Measurements from ENCODE around the gene PPP1R18. TPM values are rescaled to one million over a fixed set of nuclear protein-coding genes. Genes with fewer than 3 reads are reported as not detected.

Gene PPP1R18
- total and polyA plus RNA-seq, 2 experiments from 2014 or later = 11.3 to 12.0 TPM

DNA sequence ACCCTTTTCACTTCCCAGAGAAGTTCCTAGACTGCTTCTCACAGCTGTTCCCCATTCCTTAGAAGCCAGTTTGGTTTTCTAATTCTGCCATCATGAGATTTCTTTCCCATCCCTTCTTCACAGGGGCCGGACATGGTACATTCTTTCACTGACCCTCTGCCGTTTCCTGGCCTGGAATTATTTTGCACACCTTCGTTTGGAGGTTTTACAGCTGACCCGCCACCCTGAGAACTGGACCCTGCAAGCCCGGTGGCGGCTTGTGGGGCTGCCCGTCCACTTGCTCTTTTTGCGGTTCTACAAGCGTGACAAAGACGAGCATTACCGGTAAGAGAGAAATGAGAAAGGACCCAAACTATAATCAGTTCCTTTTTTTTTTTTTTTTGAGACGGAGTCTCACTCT is 35.3 kb downstream of the PPP1R18 start:
- no peaks in the 10 kb centered on the region for H3K9me3 ChIP-seq (ENCODE audit: low read depth)
- H3K9me2 ChIP-seq (replicated peaks; ENCODE audit: insufficient read depth) = no peaks in the 10 kb centered on the region
- H2AFZ ChIP-seq = no peak overlapping the region
- H4K20me1 ChIP-seq (ENCODE audit: insufficient read depth, poor library complexity, severe bottlenecking) = peaks cover 6% of the 10 kb centered on the region
- H3K79me2 ChIP-seq = peaks cover 25% of the 10 kb centered on the region
- H3K36me3 ChIP-seq (replicated peaks; ENCODE audit: insufficient read depth, low read depth) = no peaks in the 10 kb centered on the region
- no peak for DNase-seq (ENCODE audit: low spot score)
- 97% methylated on average over 12 of the region's 12 CpGs for WGBS (ENCODE audit: low lambda C conversion rate, missing lambda C conversion rate)
- peaks cover 10% of the 10 kb centered on the region for H3K4me1 ChIP-seq (ENCODE audit: insufficient read depth)
- no peaks in the 10 kb centered on the region for H3K27me3 ChIP-seq
- H3K4me3 ChIP-seq = no peak overlapping the region
- TF ChIP-seq EZH2phosphoT487 (IDR thresholded peaks at IDR 0.05; ENCODE audit: low read depth, severe bottlenecking, unreplicated experiment) (no peak), EZH2 (IDR thresholded peaks at IDR 0.05; ENCODE audit: borderline replicate concordance) (no peak), CTCF (IDR thresholded peaks at IDR 0.05; ENCODE audit: poor library complexity) (no peak)
- H3K4me2 ChIP-seq = no peak overlapping the region
- no peak overlapping the region for H3K27ac ChIP-seq

- Histone ChIP-seq H3K4me2 (peak overlapping the region; percentile 89), H3K27me3 (no peaks in the 10 kb centered on the region), H3K4me3 (peak overlapping the region; percentile 88), H4K20me1 (ENCODE audit: insufficient read depth, poor library complexity, severe bottlenecking) (peaks cover 8% of the 10 kb centered on the region), H3K9me2 (replicated peaks; ENCODE audit: insufficient read depth) (no peaks in the 10 kb centered on the region), H3K4me1 (ENCODE audit: insufficient read depth) (peaks cover 13% of the 10 kb centered on the region), H3K9me3 (ENCODE audit: low read depth) (no peaks in the 10 kb centered on the region), H2AFZ (peak overlapping the region; percentile 89), H3K27ac (peak overlapping the region; percentile 95), H3K36me3 (replicated peaks; ENCODE audit: insufficient read depth, low read depth) (no peaks in the 10 kb centered on the region), H3K79me2 (peaks cover 45% of the 10 kb centered on the region)
- whole genome bisulfite sequencing (ENCODE audit: low lambda C conversion rate, missing lambda C conversion rate) = 2% methylated on average over 36 of the region's 78 CpGs
- TF ChIP-seq EZH2 (IDR thresholded peaks at IDR 0.05; ENCODE audit: borderline replicate concordance) (no peak), CTCF (IDR thresholded peaks at IDR 0.05; ENCODE audit: poor library complexity) (no peak), EZH2phosphoT487 (IDR thresholded peaks at IDR 0.05; ENCODE audit: low read depth, severe bottlenecking, unreplicated experiment) (no peak)
- peak; percentile 88 for DNase-seq (ENCODE audit: low spot score)
Measured at GRCh38 chr6:30647242-30648116, 39.0 kb downstream of the PPP1R18 start.

DNA sequence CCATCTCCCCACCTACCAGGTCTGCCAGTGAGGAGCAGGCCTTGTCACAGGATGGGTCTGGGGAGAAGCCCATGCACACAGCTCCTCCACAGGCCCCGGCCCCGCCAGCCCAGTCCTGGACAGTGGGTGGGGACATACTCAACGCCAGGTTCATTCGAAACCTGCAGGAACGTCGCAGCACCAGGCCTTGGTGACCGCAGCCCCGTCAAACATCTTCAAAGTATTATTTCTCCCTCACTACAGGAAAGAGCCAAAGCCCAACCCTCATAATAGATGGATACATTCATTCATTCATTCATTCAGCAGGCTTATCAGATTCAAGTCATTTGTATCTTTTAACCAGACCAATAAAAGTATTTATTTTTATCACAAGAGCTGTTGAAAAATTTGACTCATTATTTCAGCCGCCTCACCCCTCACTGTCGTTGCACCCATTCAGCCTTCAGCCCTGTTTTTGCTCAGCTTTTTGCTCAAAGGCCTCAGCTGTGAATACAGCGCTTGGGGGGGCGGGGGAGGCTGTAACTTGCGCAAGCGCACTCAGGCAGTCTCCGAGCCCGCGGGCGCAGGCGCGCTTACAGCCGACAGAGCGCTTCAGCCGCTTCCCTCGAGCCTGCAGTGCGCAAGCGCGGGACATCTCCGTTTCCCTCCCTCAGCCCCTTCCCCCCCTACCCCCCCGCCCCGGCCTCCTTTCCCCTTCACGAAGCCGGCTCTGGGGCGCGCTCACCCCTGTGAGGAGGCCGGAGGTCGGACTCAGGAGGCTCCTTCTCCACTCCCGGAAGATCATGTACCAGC is 39.8 kb downstream of the PPP1R18 start, which contains the start of gene C6orf136:
Gene C6orf136, plus strand, starts transcription at position 684 of the 792 bp plus-strand sequence. Its CDS starts 99 bp downstream, at position 783.
- DNase-seq (ENCODE audit: low spot score) = peak; percentile 97
- H3K27ac ChIP-seq = peak within 1 kb of the TSS; percentile 95
- H3K79me2 ChIP-seq = peaks cover 50% of the 10 kb centered on the region
- no peaks in the 10 kb centered on the region for H3K36me3 ChIP-seq (replicated peaks; ENCODE audit: insufficient read depth, low read depth)
- peaks cover 13% of the 10 kb centered on the region for H3K4me1 ChIP-seq (ENCODE audit: insufficient read depth)
- H4K20me1 ChIP-seq (ENCODE audit: insufficient read depth, poor library complexity, severe bottlenecking) = peaks cover 8% of the 10 kb centered on the region
- H3K9me3 ChIP-seq (ENCODE audit: low read depth) = no peaks in the 10 kb centered on the region
- no peaks in the 10 kb centered on the region for H3K9me2 ChIP-seq (replicated peaks; ENCODE audit: insufficient read depth)
- 20% methylated on average over 21 of the region's 37 CpGs for WGBS (ENCODE audit: low lambda C conversion rate, missing lambda C conversion rate)
- TF ChIP-seq EZH2phosphoT487 (IDR thresholded peaks at IDR 0.05; ENCODE audit: low read depth, severe bottlenecking, unreplicated experiment) = no peak
- no peak for TF ChIP-seq CTCF (IDR thresholded peaks at IDR 0.05; ENCODE audit: poor library complexity)
- TF ChIP-seq EZH2 (IDR thresholded peaks at IDR 0.05; ENCODE audit: borderline replicate concordance) = no peak
- H3K4me3 ChIP-seq = peak within 1 kb of the TSS; percentile 88
- H2AFZ ChIP-seq = peak within 1 kb of the TSS; percentile 89
- H3K4me2 ChIP-seq = peak within 1 kb of the TSS; percentile 89
- H3K27me3 ChIP-seq = no peaks in the 10 kb centered on the region

Data from hepatocyte (in vitro differentiated cells).